CD4-positive, alpha-beta T cell (primary cell): ENCODE results near the gene CERS6. TPM values are rescaled to one million over a fixed set of nuclear protein-coding genes. Genes with fewer than 3 reads are reported as not detected.

Source experiments
- ATAC-seq: fragments of 200-7000 bp; cut with Tn5 transposase; one replicate; pipeline ENCODE4 v1.10.0; 2022; ENCODE audit warnings: mild to moderate bottlenecking; ENCODE audit not compliant: poor library complexity
- CTCF ChIA-PET: fragments of 350-600 bp; sonication (Branson Sonifier 250); formaldehyde crosslinking; loops from one replicate; lab custom pipeline; 2021; ENCODE audit warnings: antibody characterized with exemption, inconsistent platforms; lab: Charles Lee
- POLR2A ChIA-PET: fragments of 350-600 bp; sonication (Branson Sonifier 250); formaldehyde crosslinking; loops from one replicate; lab custom pipeline; 2021; ENCODE audit warnings: antibody characterized with exemption, inconsistent platforms; lab: Charles Lee
- DNase-seq, 14 experiments: peaks; one replicate each; pipeline ENCODE4 v3.0.0-alpha.2; 2013 to 2020; ENCODE audit warnings: mixed read lengths in 2 of 14
- H3K27ac ChIP-seq, 2 donors: one replicate each; pipeline versions ENCODE4 v1.5.1 to v1.7.0; 2013; ENCODE audit warnings: low read length in 2 of 2, low read depth in 1 of 2, mild to moderate bottlenecking in 1 of 2
- H3K27me3 ChIP-seq, 2 experiments: 1 replicate in 1 of 2; 2 replicates in 1 of 2; pipeline versions ENCODE4 v1.6.1 to v1.7.0; 2013; ENCODE audit warnings: low read length in 2 of 2, control low read depth in 1 of 2, mild to moderate bottlenecking in 1 of 2, moderate library complexity in 1 of 2; ENCODE audit not compliant: insufficient read depth in 2 of 2, control insufficient read depth in 1 of 2
- H3K36me3 ChIP-seq: one replicate; pipeline ENCODE4 v1.6.1; 2013; ENCODE audit warnings: low read length, control low read depth; ENCODE audit not compliant: insufficient read depth
- H3K4me1 ChIP-seq: one replicate; pipeline ENCODE4 v1.6.1; 2013; ENCODE audit warnings: low read length, control low read depth; ENCODE audit not compliant: insufficient read depth
- H3K4me3 ChIP-seq: one replicate; pipeline ENCODE4 v1.5.1; 2013; ENCODE audit warnings: mild to moderate bottlenecking, low read length, moderate library complexity
- H3K9me3 ChIP-seq, 2 experiments: 1 replicate in 1 of 2; 2 replicates in 1 of 2; pipeline versions ENCODE4 v1.6.1 to v1.7.0; 2013; ENCODE audit warnings: low read length in 2 of 2, mild to moderate bottlenecking in 2 of 2, control low read depth in 1 of 2, moderate library complexity in 1 of 2; ENCODE audit not compliant: control insufficient read depth in 1 of 2, insufficient read depth in 1 of 2
- H3K27ac Mint-ChIP-seq: one replicate; pipeline ENCODE4 v1.8.0; 2020; ENCODE audit warnings: mixed read lengths
- H3K27me3 Mint-ChIP-seq: one replicate; pipeline ENCODE4 v1.8.0; 2021; ENCODE audit warnings: mixed read lengths
- H3K36me3 Mint-ChIP-seq: one replicate; pipeline ENCODE4 v1.8.0; 2021; ENCODE audit warnings: low read depth, mixed read lengths
- H3K4me1 Mint-ChIP-seq: one replicate; pipeline ENCODE4 v1.8.0; 2021; ENCODE audit warnings: low read depth, mixed read lengths
- H3K4me3 Mint-ChIP-seq: one replicate; pipeline ENCODE4 v1.8.0; 2020; ENCODE audit warnings: mild to moderate bottlenecking, mixed read lengths
- H3K9me3 Mint-ChIP-seq: one replicate; pipeline ENCODE4 v1.8.0; 2020; ENCODE audit warnings: mixed read lengths
- intact Hi-C, 2 experiments: fragments of 100-400 bp; cut with DNase I in 1 of 2; cut with micrococcal nuclease in 1 of 2; formaldehyde crosslinking; loops; one replicate each; pipeline versions ENCODE4 v1.15.1 to v1.9.0; 2023 to 2025; cut with DNase I, micrococcal nuclease
- total RNA-seq, 174 experiments: library from RNA in 2 of 174; stranded (reverse) in 2 of 174; gene quantifications; one replicate each; pipeline ENCODE4 v1.2.3 and lab custom pipeline; 2021 to 2026
- TF ChIP-seq, protein P1 (sequence below): fragments of 200-600 bp; IDR thresholded peaks from one replicate; pipeline ENCODE4 v1.8.0; 2022; ENCODE audit warnings: antibody characterized with exemption, mild to moderate bottlenecking

Gene CERS6
- total RNA-seq, 2 experiments from 2014 or later = 16.9 to 17.9 TPM

DNA sequence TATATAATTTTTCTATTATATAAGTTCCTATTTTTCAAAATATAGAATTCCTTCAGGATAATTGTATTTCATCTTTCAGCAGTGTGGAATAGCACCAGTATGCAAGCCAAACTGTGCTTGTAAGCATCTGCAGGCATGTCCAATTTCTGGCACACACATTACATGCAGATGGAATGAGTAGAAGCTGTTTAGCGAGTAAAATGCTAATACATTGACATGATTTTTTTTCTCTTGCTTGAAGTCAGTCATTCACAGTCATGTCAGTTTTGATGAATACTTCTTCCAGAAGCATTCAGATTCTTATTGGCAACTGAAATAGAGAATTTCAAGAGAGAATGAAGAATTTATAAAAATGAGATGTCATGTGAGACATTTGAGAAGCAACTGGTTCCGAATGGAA is 109.4 kb downstream of the CERS6 start:
- H3K27ac Mint-ChIP-seq = no peak overlapping the region
- intact Hi-C loops = no loop called here
- DNase-seq (no peak), ATAC-seq (no peak)
- Histone ChIP-seq H3K4me1 (no peaks in the 10 kb centered on the region), H3K27me3 (no peaks in the 10 kb centered on the region), H3K36me3 (peaks cover 10% of the 10 kb centered on the region), H3K4me3 (no peak overlapping the region), H3K9me3 (no peaks in the 10 kb centered on the region), H3K27ac (no peak overlapping the region)
- H3K4me3 Mint-ChIP-seq = no peak overlapping the region
- no peaks in the 10 kb centered on the region for H3K9me3 Mint-ChIP-seq
- POLR2A ChIA-PET = no interaction called here
- CTCF ChIA-PET = no interaction called here
- no peaks in the 10 kb centered on the region for H3K27me3 Mint-ChIP-seq
- peaks cover 53% of the 10 kb centered on the region for H3K36me3 Mint-ChIP-seq
- TF ChIP-seq, protein P1, sequence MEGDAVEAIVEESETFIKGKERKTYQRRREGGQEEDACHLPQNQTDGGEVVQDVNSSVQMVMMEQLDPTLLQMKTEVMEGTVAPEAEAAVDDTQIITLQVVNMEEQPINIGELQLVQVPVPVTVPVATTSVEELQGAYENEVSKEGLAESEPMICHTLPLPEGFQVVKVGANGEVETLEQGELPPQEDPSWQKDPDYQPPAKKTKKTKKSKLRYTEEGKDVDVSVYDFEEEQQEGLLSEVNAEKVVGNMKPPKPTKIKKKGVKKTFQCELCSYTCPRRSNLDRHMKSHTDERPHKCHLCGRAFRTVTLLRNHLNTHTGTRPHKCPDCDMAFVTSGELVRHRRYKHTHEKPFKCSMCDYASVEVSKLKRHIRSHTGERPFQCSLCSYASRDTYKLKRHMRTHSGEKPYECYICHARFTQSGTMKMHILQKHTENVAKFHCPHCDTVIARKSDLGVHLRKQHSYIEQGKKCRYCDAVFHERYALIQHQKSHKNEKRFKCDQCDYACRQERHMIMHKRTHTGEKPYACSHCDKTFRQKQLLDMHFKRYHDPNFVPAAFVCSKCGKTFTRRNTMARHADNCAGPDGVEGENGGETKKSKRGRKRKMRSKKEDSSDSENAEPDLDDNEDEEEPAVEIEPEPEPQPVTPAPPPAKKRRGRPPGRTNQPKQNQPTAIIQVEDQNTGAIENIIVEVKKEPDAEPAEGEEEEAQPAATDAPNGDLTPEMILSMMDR = no peak
- H3K4me1 Mint-ChIP-seq = peaks cover 60% of the 10 kb centered on the region

DNA sequence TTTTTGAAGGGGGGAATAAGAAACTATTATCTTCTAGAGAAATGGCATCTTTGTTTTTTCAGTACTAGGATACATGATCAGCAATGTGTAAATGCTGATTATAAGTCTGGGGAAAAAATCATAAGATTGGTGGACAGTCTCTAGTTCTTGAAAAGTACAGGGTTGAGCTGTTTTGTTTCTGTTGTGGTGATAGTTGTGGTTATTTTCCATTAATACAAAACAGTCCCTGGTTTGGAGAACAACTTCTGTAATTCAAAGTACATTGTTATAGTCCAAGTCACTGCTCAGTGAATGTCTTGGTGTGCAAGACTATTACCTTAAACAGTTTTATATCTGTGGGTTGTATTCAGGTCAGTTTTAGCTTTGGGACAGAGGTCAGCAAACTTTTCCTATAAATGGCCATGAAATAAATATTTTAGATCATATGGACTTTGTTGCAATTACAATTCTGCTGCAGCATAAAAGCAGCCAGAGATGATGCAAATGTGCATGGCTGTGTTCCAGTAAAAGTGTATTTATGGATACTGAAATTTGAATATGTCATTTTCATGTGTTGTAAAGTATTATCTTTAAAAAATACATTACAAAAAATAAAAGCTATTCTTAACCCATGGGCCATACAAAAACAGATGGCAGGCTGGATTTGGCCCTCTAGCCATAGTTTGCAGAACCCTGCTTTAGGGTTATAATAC is 111.0 kb downstream of the CERS6 start:
- no peaks in the 10 kb centered on the region for H3K27me3 ChIP-seq
- DNase-seq (no peak), ATAC-seq (no peak)
- H3K36me3 ChIP-seq = peaks cover 5% of the 10 kb centered on the region
- ChIA-PET CTCF (no interaction called here), POLR2A (interaction anchor here (0.6 kb wide), 1 partner anchor 14 kb away, joined by 3 read pairs; no protein-coding TSS in a partner anchor)
- no peak overlapping the region for H3K4me3 ChIP-seq
- peaks cover 41% of the 10 kb centered on the region for H3K36me3 Mint-ChIP-seq
- intact Hi-C loops = no loop called here
- H3K4me1 ChIP-seq = no peaks in the 10 kb centered on the region
- H3K27ac ChIP-seq = no peak overlapping the region
- no peaks in the 10 kb centered on the region for H3K27me3 Mint-ChIP-seq
- H3K9me3 ChIP-seq = no peaks in the 10 kb centered on the region
- H3K4me3 Mint-ChIP-seq = no peak overlapping the region
- H3K27ac Mint-ChIP-seq = no peak overlapping the region
- peaks cover 65% of the 10 kb centered on the region for H3K4me1 Mint-ChIP-seq
- TF ChIP-seq, protein P1 = no peak
- no peaks in the 10 kb centered on the region for H3K9me3 Mint-ChIP-seq

DNA sequence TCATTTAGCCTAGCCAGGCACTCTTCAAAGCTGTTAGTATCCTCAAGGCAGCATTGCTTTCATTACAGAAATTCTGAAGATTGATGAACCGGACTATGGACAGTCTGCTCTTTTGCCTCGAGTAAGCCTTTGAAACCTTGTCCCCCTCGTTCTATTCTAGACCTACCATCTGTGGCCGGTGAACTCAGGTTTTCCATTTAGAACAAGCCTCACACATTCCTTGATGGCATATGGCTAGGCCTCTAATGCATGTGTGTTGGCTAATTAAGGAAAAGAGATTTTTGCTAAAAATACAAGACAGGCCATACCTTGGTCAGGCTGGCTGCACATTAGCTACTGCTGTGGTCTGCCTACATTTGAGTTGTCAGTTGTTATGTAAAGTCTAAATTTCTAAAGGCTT is 111.8 kb downstream of the CERS6 start:
- Histone ChIP-seq H3K9me3 (no peaks in the 10 kb centered on the region), H3K4me3 (no peak overlapping the region), H3K36me3 (peaks cover 4% of the 10 kb centered on the region), H3K27me3 (no peaks in the 10 kb centered on the region), H3K4me1 (no peaks in the 10 kb centered on the region), H3K27ac (no peak overlapping the region)
- ChIA-PET POLR2A (interaction anchor here (0.6 kb wide), 1 partner anchor 11 kb away, joined by 3 read pairs; no protein-coding TSS in a partner anchor), CTCF (no interaction called here)
- no peak overlapping the region for H3K27ac Mint-ChIP-seq
- H3K4me3 Mint-ChIP-seq = no peak overlapping the region
- ATAC-seq (no peak), DNase-seq (no peak)
- intact Hi-C loops = no loop called here
- TF ChIP-seq, protein P1 = no peak
- no peaks in the 10 kb centered on the region for H3K27me3 Mint-ChIP-seq
- peaks cover 65% of the 10 kb centered on the region for H3K4me1 Mint-ChIP-seq
- H3K9me3 Mint-ChIP-seq = no peaks in the 10 kb centered on the region
- H3K36me3 Mint-ChIP-seq = peaks cover 36% of the 10 kb centered on the region
